Renal pelvis (tissue), 4 donors: ENCODE data around the gene DBN1. TPM values are rescaled to one million over a fixed set of nuclear protein-coding genes. Genes with fewer than 3 reads are reported as not detected.
"Not testable (repeated sequence)": the region's sequence is repeated elsewhere in the genome, so short reads cannot be mapped to it uniquely, and the experiment has no call there.

Experiments
- DNase-seq: peaks from one replicate; pipeline ENCODE4 v3.0.0-alpha.2; 2013
- polyA plus RNA-seq, 3 donors: library from polyadenylated mRNA; unstranded; fragments of 120-200 nt; gene quantifications; one replicate each; pipeline ENCODE4 v1.2.1, GENCODE V29; 2013; ENCODE audit not compliant: insufficient read length in 3 of 3

The DBN1 gene
- polyA plus RNA-seq, 3 donors, result 198 to 243 (median 217) TPM

DNA sequence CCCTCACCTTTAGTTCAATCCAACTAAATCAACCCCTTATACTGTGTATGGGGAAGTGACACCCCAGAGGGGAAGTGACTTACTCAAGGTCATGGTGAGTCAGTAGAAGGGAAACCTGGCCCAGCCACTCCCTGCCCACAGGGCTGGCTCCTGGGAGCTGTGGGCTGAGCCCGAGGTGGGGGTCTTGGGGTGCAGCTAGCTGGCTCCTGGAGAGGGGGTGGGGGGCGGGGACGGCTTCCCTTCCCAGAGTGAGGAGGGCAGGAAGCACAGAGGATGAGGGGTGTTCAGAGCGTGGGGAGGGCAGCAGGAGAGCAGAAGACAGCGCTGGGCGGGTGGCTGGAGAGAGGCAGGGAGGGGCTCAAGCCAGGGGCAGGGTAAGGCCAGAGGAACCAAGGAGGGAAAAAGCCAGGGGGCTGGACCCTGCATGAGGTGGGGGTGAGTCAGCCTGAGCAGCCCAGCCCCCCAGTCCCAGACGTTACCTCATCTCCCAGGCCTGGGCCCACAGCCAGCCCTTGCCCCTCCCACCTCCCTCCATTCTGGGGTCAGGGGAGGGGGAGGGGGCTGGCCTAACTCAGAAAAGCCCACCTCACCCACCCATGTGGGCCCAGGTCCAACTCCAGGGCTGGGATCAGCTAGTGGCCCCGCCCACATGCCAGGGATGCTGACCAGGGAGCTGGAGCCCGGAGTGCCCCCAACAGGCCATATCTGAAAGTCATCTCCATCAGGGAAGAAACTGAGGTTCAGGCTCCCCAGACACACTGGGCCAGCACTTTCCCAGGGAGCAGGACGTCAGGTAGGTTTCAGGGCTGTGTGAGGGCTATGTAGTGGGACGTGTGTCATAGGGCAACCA lies 21.1 kb upstream of the DBN1 start:
- no peak for DNase-seq

DNA sequence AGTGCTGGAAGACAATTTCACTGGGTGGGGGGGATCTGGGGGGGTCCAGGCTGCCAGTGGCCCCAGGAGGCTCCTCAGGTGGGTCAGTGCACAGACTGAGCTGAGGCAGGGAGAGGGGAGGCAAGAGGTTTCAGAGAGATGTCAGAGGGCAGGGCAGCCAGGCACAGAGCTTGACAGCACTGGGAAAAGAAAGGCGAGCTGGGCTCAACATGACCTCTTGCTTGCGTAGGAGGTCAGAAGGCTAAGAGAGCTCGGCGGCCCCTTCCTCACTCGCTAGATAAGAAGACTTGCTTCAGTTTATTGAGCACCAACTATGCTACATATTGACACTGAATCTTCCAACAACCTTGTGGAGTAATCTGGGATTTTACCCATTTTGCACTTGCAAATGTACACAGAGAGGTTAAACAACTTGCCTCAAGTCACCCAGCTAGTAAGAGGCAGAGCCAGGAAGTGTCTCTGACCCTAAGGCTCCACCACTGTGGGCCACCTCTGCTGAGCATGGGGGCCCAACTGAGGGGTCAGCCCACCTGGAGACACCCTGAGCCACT lies 20.4 kb upstream of the DBN1 start:
- DNase-seq, result no peak

DNA sequence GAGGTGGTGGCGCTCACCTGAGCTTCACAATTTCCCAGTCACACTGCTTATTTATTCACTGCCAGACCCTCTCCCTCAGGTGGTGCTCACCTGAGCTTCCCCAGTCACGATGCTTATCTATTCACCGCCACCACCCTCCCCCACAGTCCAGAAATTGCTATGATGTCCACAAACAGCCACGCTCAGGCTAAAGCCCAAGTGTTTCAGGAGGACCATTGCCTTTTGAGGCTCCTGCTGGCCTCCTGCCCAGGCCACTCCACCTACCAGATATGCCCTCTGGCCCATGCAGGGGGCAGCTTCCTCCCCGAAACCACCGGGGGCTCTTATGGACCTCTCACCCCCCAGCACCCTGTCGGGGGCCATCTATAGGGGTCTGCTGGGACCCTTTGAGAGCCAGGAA lies 19.4 kb upstream of the DBN1 start:
- no peak for DNase-seq

DNA sequence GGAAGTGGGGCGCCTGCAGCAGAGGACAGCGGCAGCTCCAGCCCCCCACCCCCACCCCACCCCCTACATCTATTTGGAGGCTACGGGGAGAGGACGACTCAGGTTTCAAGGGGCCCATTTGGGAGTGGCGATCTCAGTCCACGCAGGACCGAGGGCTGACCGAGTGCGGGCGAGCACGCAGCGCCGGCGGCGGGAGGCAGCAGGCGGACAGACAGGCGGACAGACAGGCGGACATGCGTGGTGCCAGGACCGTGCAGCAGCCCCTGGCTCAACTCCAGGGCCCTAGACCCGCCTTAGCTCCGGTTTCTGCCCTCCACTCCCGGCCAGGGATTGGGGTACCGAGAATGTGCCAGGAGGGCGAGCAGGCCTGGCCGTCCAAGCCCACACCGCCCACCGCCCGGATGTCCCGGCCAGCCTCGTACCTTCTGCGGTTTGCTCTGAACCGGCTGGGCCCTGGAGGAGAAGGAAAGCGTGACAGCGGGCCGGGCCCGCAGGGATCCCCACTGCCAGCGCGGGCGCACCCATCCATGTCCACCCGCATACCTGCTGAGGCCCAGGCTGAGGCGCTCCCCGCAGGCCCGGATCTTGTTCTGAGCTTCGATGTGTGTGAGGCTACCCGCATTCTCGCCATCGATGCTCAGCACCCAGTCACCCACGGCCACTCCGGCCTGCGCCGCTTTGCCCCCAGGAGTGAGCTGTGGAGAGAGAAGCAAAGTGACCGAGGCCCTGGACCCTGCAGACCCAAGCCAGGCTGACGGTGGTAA lies 18.7 kb upstream of the DBN1 start:
- no peak for DNase-seq

DNA sequence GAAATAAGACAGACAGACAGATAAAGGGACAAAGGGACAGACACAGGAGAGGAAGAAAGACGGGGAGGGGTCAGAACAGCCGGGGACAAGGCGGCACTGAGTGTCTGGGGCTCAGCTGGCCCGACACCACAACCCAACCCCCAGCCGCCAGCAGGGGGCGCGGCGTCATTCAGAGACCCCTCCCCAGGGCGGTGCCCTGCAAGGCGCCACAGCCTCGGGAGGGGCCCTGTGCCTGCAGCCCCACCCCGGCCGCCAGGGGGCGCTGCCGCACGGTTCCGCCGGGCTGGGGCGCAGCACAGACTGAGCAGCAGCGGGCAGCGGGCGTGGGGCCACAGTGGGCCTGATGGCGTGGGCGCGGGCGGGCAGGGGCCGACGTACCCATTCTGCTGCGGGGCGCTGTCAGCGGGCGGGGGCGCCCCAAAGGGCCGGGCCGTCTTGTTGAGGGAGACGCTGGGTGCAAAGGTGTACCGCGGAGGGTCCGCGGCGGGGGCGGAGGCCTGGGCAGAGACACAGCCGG lies 18.1 kb upstream of the DBN1 start:
- DNase-seq, result no peak

DNA sequence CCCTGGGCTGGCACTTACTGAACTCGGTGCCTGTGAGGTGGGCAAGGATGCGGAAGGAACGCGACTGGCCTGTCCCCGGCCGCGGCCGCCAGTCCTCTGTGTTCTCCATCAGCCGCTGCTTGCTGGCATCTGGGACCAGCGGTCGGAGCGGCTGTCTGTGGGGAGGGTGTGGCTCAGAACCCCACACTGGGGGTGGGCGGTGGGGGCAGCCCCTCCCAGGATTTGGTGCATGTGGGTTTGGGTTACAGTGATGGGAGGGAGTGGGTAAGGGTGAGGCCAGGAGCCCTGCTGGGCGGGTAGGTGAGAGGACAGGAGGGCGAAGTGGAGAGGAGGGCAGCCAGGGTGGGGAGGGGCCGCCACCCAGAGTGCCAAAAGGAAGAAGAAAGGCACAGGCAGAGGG lies 17.6 kb upstream of the DBN1 start:
- DNase-seq, result no peak

DNA sequence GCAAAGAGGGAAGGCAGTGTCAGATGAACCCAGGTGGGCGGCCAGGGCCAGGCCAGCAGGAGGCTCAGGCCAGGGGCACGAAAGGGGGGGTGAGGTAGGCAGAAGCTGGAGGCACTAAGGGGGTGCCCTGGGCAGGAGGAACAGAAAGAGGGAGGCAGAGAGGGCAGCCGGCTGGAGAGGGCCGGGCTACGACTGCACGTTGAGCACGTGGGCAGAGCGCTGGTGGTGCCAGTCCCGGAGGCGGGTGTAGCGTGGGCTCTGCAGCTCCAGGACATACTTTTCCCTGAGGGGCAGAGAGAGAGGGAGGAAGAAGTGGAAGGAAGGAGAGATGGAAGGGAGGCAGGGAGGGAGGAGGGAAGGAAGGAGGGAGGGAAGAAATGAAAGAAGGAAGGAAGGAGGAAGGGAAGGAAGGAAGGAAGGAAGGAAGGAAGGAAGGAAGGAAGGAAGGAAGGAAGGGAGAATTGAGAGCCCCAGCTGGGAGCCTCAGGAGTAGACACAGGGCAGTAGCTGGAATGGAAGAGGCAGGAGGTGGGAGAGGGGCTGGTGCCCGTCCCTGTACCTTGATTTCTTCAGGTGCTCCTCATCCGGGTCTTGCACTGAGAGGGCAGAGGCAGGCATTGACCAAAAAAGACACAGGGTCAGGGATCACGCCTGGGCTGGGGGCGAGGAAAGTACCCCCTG lies 17.0 kb upstream of the DBN1 start:
- DNase-seq, result no peak

DNA sequence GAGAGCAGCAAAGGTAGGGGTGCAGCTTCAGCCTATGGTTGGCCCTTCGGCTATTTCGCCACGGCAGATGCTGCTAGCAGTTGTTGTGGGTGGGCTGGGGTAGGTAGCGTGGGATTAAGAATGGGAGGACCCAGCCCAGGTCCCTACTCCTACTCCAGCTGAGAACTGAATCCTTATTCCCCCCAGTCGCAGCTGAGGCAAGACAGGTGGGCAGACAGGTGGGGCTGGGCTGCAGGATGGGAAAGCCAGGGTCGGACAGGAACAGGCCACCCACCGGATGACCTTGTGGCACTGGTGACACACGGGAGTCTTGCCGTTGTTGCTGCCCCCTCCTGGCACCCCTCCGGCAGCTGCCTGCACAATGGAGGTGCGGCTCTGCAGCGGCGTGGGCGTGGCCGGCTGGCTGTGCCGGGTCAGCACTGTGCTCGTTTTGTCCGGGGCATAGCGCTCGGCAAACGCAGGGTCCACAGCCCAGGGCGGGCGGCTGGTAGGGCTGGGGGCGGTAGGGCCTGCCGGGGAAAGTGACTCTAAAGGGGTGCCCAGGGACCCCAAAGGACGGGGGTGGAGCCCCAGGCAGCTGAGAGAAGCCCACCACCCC lies 15.8 kb upstream of the DBN1 start:
- no peak for DNase-seq

DNA sequence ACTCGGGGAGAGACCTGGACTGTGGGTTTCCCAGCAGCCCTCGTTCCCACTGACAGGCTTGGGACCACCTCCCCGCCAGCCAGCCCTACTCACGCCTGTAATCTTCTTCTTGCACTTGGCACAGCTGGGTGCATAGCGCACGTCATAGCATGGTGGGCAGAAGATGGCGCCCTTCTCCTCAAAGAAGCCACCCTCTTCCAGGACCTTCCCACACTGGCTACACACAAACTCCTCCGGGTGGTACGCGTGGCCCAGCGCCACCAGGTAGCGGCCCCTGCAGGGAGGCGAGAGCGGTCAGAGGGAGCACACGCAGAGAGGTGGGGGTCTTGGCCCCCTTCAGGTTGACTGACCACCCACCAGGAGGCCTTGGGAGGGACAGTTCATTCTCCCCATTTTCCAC lies 14.5 kb upstream of the DBN1 start:
- DNase-seq, result no peak

DNA sequence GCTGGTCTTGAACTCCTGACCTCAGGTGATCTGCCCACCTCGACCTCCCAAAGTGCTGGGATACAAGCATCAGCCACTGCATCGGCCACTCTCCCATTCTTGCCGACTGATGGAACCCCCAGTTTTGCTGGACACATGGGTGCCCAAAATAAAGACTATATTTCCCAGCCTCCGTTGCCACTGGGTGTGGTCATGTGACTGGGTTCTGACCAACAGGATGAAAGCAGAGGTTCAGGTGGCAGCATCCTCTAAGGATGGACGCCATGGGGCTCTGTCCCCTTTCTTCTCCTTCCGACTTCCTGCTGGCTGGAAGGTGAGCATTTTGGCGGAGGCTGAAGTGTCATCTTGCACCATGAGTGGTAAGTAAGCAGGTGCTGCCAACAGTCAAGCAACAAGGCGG lies 13.7 kb upstream of the DBN1 start:
- DNase-seq, result no peak

DNA sequence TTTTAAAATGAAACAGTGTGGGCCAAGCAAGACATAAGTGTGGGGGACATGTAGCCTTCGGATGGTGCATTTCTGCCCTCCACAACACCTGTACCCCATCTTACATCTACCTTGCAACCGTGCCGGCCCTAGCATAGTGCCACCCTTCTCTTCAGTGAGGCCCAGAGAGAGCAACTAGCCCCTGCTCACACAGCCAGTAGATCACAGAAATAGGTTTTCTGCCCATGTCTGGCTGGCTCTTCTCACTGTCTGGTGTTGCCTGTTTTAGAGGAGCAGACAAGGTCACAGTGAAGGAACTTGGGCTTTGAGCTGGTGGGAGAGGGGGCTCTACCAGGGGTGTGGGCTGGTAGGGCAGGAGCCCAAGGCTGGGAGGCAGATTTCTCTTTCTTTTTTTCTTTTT lies 12.8 kb upstream of the DBN1 start:
- no peak for DNase-seq

DNA sequence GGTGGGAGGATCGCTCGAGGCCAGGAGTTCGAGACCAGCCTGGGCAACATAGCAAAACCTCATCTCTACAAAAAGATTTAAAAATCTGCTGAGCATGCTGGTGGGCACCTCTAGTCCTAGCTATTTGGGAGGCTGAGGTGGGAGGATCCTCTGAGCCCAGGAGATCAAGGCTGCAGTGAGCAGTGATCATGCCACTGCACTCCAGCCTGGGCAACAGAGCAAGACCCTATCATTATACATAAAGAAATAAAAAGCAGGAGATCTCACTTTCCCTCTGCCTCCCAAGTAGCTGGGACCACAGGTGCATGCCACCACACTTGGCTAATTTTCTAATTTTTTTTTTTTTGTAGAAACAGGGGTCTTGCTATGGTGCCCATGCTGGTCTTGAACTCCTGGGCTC lies 12.3 kb upstream of the DBN1 start:
- DNase-seq, result not testable (repeated sequence)

DNA sequence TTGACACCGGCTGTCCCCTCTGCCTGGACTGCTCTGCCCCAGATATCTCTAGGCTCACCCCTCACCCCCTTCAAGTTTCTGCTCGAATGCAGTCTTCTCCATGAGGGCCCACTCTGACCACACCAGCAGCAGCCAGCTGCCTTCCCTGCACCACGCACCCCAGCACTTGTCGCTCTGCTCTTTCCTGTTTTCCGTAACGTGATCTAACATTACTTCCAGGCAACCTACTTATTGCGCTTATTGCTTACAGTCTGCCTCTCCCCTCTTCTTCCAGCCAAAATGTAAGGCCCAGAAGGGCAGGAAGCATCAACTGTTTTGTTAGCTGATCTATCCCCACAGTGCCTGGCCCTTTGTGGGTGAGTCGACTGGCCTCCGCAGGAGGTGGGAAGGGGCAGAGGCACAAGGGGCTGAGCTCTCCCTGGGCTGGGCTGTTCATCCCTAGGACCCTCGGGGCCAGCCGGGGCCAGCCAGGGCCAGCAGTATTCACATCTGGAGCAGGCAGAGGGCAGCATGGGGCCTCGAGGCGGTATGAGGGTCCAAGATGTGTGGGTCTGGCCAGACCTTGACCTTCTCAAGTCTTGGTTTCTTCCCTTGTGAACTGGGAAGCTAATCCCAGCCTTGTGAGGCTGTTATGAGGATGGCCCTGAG lies 11.6 kb upstream of the DBN1 start:
- DNase-seq, result no peak

DNA sequence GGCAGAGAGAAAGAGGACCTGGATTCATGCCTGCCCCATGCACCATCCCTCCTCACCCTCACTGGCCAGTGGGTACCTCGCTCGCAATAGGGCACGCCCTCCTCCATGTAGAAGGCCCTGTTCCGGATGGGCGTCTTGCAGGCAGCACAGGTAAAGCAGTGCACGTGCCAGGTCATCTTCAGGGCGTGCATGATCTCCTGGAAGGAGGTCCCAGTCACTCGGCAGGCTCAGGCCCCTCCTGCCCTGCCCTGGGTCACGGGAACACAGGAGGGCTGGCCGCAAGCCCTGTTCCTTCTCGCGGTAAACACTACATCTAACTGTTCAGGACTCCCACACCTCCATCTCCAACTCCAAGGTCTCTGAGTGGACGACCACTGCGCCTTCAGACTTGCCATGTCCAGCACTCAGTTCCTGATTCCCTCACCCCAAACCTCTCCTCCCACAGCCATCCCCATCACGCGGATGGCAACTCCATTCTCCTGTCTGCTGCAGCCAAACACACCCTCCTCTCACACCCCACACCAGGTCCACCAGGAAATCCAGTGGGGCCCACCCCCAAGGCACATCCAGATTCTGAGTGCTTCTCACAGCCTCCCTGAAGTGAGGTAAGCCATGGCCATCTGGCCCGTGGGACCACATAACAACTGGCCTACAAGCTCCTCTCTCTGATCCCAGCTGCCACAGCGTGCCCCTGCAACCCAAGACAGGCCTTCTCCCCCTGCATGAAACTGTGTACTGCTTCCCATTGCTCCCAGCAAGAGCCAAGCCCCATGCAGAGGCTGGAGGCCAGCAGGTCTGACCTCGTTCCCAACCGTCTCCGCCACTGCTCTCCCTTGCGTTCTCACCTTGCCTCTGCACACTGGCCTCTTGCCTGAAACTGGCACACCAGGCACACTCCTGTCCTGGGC lies 10.8 kb upstream of the DBN1 start:
- no peak for DNase-seq

DNA sequence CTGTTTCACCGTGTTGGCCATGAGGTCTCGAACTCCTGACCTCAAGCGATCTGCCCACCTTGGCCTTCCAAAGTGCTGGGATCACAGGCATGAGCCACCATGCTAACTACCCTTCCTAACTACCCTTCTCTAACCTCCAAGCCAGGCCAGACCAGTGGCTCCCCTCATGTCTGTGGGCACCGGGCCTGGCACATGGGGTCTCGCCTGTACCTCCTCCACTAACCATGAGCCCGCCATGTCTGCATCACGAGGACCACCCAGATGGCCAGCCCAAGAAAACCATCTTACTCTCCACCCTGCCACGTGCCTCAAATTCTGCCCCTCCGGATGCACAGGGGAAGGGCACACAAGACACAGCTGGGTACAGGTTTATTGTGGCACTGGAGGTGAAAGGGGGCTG lies 9.6 kb upstream of the DBN1 start:
- DNase-seq, result no peak

DNA sequence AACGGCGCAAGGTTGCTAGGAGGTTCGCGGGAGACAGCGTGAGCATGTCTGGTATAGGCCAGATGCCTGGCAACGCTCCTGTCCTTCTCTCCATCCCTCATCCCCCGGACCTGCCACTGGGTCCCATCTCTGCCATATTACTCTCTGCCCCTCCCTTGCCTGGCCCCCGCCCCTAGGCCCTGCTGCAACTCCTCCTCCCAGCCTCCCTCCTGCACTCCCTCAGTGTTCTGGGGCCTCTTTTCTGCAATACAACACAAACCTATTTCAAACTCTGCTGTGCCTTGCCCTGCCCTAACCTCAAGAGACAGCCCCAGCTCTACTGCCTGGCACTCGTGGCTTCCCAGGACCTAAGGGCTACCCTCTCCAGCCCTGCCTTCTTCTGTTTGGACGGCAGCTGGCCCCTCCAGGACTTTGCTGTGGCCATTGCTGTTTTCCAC lies 8.9 kb upstream of the DBN1 start:
- no peak for DNase-seq

DNA sequence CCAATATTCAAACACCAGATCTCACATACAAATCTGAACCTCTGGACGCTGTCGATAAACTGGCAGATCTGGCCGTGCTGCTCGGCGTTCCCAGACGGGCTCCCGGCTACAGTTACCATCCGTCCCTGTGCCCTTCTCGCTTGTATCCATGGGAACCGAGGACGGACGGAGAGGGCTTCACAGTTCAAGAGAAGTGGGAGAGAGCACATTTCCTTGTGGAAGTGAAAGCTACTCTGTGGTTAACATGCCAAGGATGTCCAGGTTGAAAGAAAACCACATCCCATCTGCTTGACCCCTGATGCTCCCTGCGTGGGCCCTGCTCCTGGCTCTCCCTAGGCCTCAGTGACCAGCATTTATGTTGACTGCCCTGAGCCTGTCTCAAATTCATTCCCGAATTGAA lies 6.3 kb upstream of the DBN1 start:
- peak; percentile 65 for DNase-seq

DNA sequence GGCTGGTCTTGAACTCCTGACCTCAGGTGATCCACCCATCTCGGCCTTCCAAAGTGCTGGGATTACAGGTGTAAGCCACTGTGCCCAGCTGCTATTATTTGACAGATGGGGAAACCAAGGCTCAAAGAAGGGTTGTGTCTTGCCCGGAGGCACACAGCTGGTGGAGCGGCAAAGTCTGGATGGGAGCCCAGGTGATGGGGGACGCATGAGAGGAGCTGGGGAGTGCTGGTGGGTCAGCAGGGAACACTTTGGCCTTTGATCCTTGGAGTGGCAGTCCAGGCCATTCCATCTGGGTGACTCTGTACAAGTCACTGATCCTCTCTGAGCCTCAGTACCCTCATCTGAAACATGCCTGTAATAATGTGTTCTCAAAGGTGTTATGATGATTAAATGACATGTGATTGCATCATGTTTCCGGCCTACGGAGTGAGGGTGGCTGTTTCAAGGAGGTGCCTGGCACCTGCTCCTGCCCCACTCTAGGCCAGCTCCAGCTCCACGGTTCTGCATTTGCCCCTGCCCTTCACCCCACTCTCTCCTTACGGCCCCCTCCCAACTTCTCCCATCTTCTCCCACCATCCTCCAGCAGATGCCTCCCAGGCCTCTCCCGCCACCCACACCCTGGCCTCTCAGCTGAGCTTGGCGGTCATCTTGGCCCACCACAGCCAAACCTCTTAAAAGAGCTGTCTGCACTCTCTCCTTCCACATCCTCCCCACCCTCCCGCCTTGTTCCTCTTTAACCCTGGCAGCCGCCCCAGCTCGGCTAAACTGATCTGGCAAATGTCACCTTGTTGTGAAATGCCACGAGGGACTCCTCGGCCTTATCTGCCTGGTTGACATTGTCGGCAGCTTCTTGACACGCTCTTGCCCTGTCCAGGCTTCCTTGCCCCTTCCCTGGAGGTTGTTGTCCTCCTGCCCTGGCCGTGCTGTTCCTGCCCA lies 5.5 kb upstream of the DBN1 start:
- DNase-seq, result no peak
